Esophagus squamous epithelium (tissue), 5 donors: Measurements from ENCODE around the gene KCNMA1. TPM values are rescaled to one million over a fixed set of nuclear protein-coding genes. Genes with fewer than 3 reads are reported as not detected.

Experiments
- DNase-seq: peaks from one replicate; lab custom pipeline; 2025; lab: John Stamatoyannopoulos, UW
- H3K27ac ChIP-seq, 4 donors: fragments of 200-600 bp; sonication (generic); one replicate each; pipeline ENCODE4 v1.5.1; 2016 to 2019; ENCODE audit warnings: mild to moderate bottlenecking in 1 of 4
- H3K27me3 ChIP-seq, 4 donors: fragments of 200-600 bp; sonication (generic); 1 replicate in 3 of 4; 2 replicates in 1 of 4; pipeline versions ENCODE4 v1.5.1 to v1.6.0; 2017 to 2021; ENCODE audit warnings: antibody characterized with exemption in 1 of 4
- H3K36me3 ChIP-seq, 3 donors: fragments of 200-600 bp; sonication (generic); one replicate each; pipeline ENCODE4 v1.5.1; 2016 to 2019
- H3K4me1 ChIP-seq, 3 donors: fragments of 200-600 bp; sonication (generic); one replicate each; pipeline ENCODE4 v1.5.1; 2017 to 2019
- H3K4me3 ChIP-seq, 4 donors: fragments of 200-600 bp; sonication (generic); 1 replicate in 3 of 4; 2 replicates in 1 of 4; pipeline ENCODE4 v1.5.1; 2016 to 2019; ENCODE audit warnings: mild to moderate bottlenecking in 2 of 4, moderate library complexity in 1 of 4
- H3K9me3 ChIP-seq, 3 donors: fragments of 200-600 bp; sonication (generic); one replicate each; pipeline ENCODE4 v1.5.1; 2016 to 2019
- CTCF ChIP-seq, 6 experiments: fragments of 450-650 bp in 4 of 6; fragments of 200-600 bp in 2 of 6; sonication (generic) in 2 of 6; IDR thresholded peaks; one replicate each; pipeline ENCODE4 v1.5.1; 2016 to 2019; ENCODE audit warnings: antibody characterized with exemption in 6 of 6, mild to moderate bottlenecking in 4 of 6, moderate library complexity in 4 of 6
- POLR2A ChIP-seq, 4 donors: fragments of 450-650 bp; IDR thresholded peaks; one replicate each; pipeline ENCODE4 v1.6.1; 2017; ENCODE audit warnings: antibody characterized with exemption in 4 of 4, mild to moderate bottlenecking in 4 of 4, moderate library complexity in 3 of 4
- WGBS, 2 donors: methylation state at CpG; one replicate each; pipeline ENCODE4 v1.1.5; 2018; 5-methylcytosine and 5-hydroxymethylcytosine counted together
- intact Hi-C: fragments of 100-400 bp; cut with DNase I; formaldehyde crosslinking; loops from one replicate; pipeline ENCODE4 v1.15.0; 2022
- total RNA-seq, 4 donors: library from RNA; depleted of rRNA; stranded (reverse); fragments of >200 nt; gene quantifications; one replicate each; pipeline ENCODE4 v1.1.0, GENCODE V29; 2016
- donor health status: DM: yes; HTN: yes; CAD: no.

KCNMA1 gene
- total RNA-seq, 4 donors from 2014 or later, result 7.5 to 74.2 (median 18.0) TPM

- no peaks in the 10 kb centered on the region for H3K27me3 ChIP-seq
- TF ChIP-seq CTCF (IDR thresholded peaks at IDR 0.05), result no peak
- intact Hi-C loops, result no loop called here
- H3K4me1 ChIP-seq, result no peaks in the 10 kb centered on the region
- no peak for DNase-seq
- no peaks in the 10 kb centered on the region for H3K9me3 ChIP-seq
- 63 to 80% methylated on average over 3 of the region's 3 CpGs for WGBS, 2 donors
- no peaks in the 10 kb centered on the region for H3K36me3 ChIP-seq
- no peak overlapping the region for H3K27ac ChIP-seq
- no peak overlapping the region for H3K4me3 ChIP-seq
Observed at GRCh38 chr10:76983624-76984023, 654.0 kb downstream of the KCNMA1 start.

GRCh38 chr10:76982671-76983070 lies 654.9 kb downstream of the KCNMA1 start:
- no peak for DNase-seq
- H3K4me3 ChIP-seq, result no peak overlapping the region
- 74 to 76% methylated on average over 2 of the region's 2 CpGs for WGBS, 2 donors
- H3K27ac ChIP-seq, result no peak overlapping the region
- H3K36me3 ChIP-seq, result no peaks in the 10 kb centered on the region
- intact Hi-C loops, result no loop called here
- TF ChIP-seq CTCF (IDR thresholded peaks at IDR 0.05) (no peak), POLR2A (IDR thresholded peaks at IDR 0.05) (no peak)
- no peaks in the 10 kb centered on the region for H3K9me3 ChIP-seq
- H3K27me3 ChIP-seq, result no peaks in the 10 kb centered on the region
- H3K4me1 ChIP-seq, result no peaks in the 10 kb centered on the region

- TF ChIP-seq POLR2A (IDR thresholded peaks at IDR 0.05) (no peak), CTCF (IDR thresholded peaks at IDR 0.05) (no peak)
- H3K27me3 ChIP-seq, result no peaks in the 10 kb centered on the region
- no peak overlapping the region for H3K27ac ChIP-seq
- intact Hi-C loops, result no loop called here
- no peaks in the 10 kb centered on the region for H3K36me3 ChIP-seq
- H3K9me3 ChIP-seq, result no peaks in the 10 kb centered on the region
- H3K4me3 ChIP-seq, result no peak overlapping the region
- 82 to 85% methylated on average over 7 of the region's 7 CpGs for WGBS, 2 donors
- no peak for DNase-seq
- H3K4me1 ChIP-seq, result no peaks in the 10 kb centered on the region
Observed at GRCh38 chr10:76981251-76981650, 656.4 kb downstream of the KCNMA1 start.

GRCh38 chr10:76977901-76978300 lies 659.7 kb downstream of the KCNMA1 start:
- WGBS, 2 donors, result 76 to 93% methylated on average over 5 to 7 of the region's 7 CpGs
- H3K9me3 ChIP-seq, result no peaks in the 10 kb centered on the region
- no peaks in the 10 kb centered on the region for H3K36me3 ChIP-seq
- H3K4me1 ChIP-seq, result no peaks in the 10 kb centered on the region
- intact Hi-C loops, result no loop called here
- no peak overlapping the region for H3K4me3 ChIP-seq
- H3K27ac ChIP-seq, result no peak overlapping the region
- no peak for DNase-seq
- no peaks in the 10 kb centered on the region for H3K27me3 ChIP-seq
- no peak for TF ChIP-seq CTCF (IDR thresholded peaks at IDR 0.05)
- TF ChIP-seq POLR2A (IDR thresholded peaks at IDR 0.05), result no peak

- Histone ChIP-seq H3K4me3 (no peak overlapping the region), H3K27me3 (no peaks in the 10 kb centered on the region), H3K4me1 (no peaks in the 10 kb centered on the region), H3K9me3 (no peaks in the 10 kb centered on the region), H3K36me3 (no peaks in the 10 kb centered on the region), H3K27ac (no peak overlapping the region)
- no peak for TF ChIP-seq CTCF (IDR thresholded peaks at IDR 0.05)
- TF ChIP-seq POLR2A (IDR thresholded peaks at IDR 0.05), result no peak
- WGBS, 2 donors, result 67 to 70% methylated on average over 3 of the region's 3 CpGs
- DNase-seq, result no peak
- intact Hi-C loops, result no loop called here
Observed at GRCh38 chr10:76977046-76977445, 660.6 kb downstream of the KCNMA1 start.
